H9 (cell line): ENCODE data around the gene NCK1. TPM values are rescaled to one million over a fixed set of nuclear protein-coding genes. Genes with fewer than 3 reads are reported as not detected.
A peak's percentile ranks its signal among the peaks of the same experiment; 100 is the strongest.

Experiments
- DNase-seq: peaks from one replicate; pipeline ENCODE4 v3.0.0-alpha.2; 2017
- H2AFZ ChIP-seq: one replicate; pipeline ENCODE4 v1.6.1; 2013; ENCODE audit warnings: mild to moderate bottlenecking, low read length, control low read depth, moderate library complexity
- H2AK5ac ChIP-seq: 2 replicates; pipeline ENCODE4 v1.6.1; 2013; ENCODE audit warnings: low read length, control low read depth, mixed read lengths; ENCODE audit not compliant: insufficient read length
- H2BK120ac ChIP-seq: one replicate; pipeline ENCODE4 v1.6.1; 2013; ENCODE audit warnings: low read depth, mild to moderate bottlenecking, low read length, control low read depth, inconsistent platforms; ENCODE audit not compliant: poor library complexity, severe bottlenecking
- H2BK12ac ChIP-seq: 2 replicates; pipeline ENCODE4 v1.6.1; 2013; ENCODE audit warnings: low read length, control low read depth, mixed read lengths, low read depth; ENCODE audit not compliant: insufficient read length
- H2BK15ac ChIP-seq: 2 replicates; pipeline ENCODE4 v1.6.1; 2013; ENCODE audit warnings: low read depth, low read length, control low read depth
- H2BK20ac ChIP-seq: one replicate; pipeline ENCODE4 v1.6.1; 2013; ENCODE audit warnings: low read depth, mild to moderate bottlenecking, low read length, control low read depth, inconsistent platforms; ENCODE audit not compliant: poor library complexity, severe bottlenecking
- H2BK5ac ChIP-seq: 2 replicates; pipeline ENCODE4 v1.6.1; 2013; ENCODE audit warnings: low read length, control low read depth, mixed read lengths; ENCODE audit not compliant: insufficient read length
- H3K14ac ChIP-seq: 2 replicates; pipeline ENCODE4 v1.6.1; 2013; ENCODE audit warnings: low read length, control low read depth; ENCODE audit not compliant: insufficient read depth
- H3K18ac ChIP-seq: 2 replicates; pipeline ENCODE4 v1.6.1; 2013; ENCODE audit warnings: low read depth, mild to moderate bottlenecking, mixed read lengths, low read length, control low read depth; ENCODE audit not compliant: insufficient read length
- H3K23ac ChIP-seq: 2 replicates; pipeline ENCODE4 v1.6.1; 2013; ENCODE audit warnings: low read length, control low read depth, mixed read lengths, low read depth; ENCODE audit not compliant: insufficient read length
- H3K23me2 ChIP-seq: 2 replicates; pipeline ENCODE4 v1.6.1; 2013; ENCODE audit warnings: low read depth, mild to moderate bottlenecking, mixed read lengths, low read length, control low read depth; ENCODE audit not compliant: insufficient read length, poor library complexity, severe bottlenecking
- H3K27ac ChIP-seq: 2 replicates; pipeline ENCODE4 v1.5.1; 2013; ENCODE audit warnings: low read length, control low read depth, mixed read lengths, low read depth; ENCODE audit not compliant: insufficient read length
- H3K27me3 ChIP-seq: 2 replicates; pipeline ENCODE4 v1.6.1; 2013; ENCODE audit warnings: low read length, control low read depth, inconsistent platforms; ENCODE audit not compliant: insufficient read depth
- H3K4ac ChIP-seq: 2 replicates; pipeline ENCODE4 v1.6.1; 2013; ENCODE audit warnings: low read depth, mild to moderate bottlenecking, control low read depth, inconsistent platforms, low read length, moderate library complexity
- H3K4me1 ChIP-seq: 2 replicates; pipeline ENCODE4 v1.6.1; 2013; ENCODE audit warnings: low read length, control low read depth, inconsistent platforms; ENCODE audit not compliant: insufficient read depth
- H3K4me2 ChIP-seq: 2 replicates; pipeline ENCODE4 v1.6.1; 2013; ENCODE audit warnings: low read length, control low read depth, mixed read lengths; ENCODE audit not compliant: insufficient read length, insufficient read depth
- H3K56ac ChIP-seq: 2 replicates; pipeline ENCODE4 v1.6.1; 2013; ENCODE audit warnings: low read depth, mild to moderate bottlenecking, mixed read lengths, low read length, control low read depth; ENCODE audit not compliant: insufficient read length
- H3K79me1 ChIP-seq: 2 replicates; pipeline ENCODE4 v1.6.1; 2013; ENCODE audit warnings: low read depth, mild to moderate bottlenecking, moderate library complexity, low read length, control low read depth, inconsistent platforms; ENCODE audit not compliant: insufficient read depth, poor library complexity, severe bottlenecking
- H3K79me2 ChIP-seq: 2 replicates; pipeline ENCODE4 v1.6.1; 2013; ENCODE audit warnings: low read length, control low read depth, inconsistent platforms; ENCODE audit not compliant: insufficient read depth
- H3K9ac ChIP-seq: 2 replicates; pipeline ENCODE4 v1.6.1; 2013; ENCODE audit warnings: low read length, control low read depth, mixed read lengths; ENCODE audit not compliant: insufficient read length; ENCODE audit errors: extremely low read depth
- H3K9me3 ChIP-seq: one replicate; pipeline ENCODE4 v1.6.1; 2013; ENCODE audit warnings: low read depth, low read length, inconsistent platforms; ENCODE audit not compliant: control insufficient read depth
- H3T11ph ChIP-seq: one replicate; pipeline ENCODE4 v1.6.1; 2013; ENCODE audit warnings: mild to moderate bottlenecking, low read length, control low read depth, inconsistent platforms
- H4K20me1 ChIP-seq: one replicate; pipeline ENCODE4 v1.6.1; 2013; ENCODE audit not compliant: control insufficient read depth, insufficient read length, insufficient read depth
- H4K5ac ChIP-seq: 2 replicates; pipeline ENCODE4 v1.6.1; 2013; ENCODE audit warnings: low read depth, mild to moderate bottlenecking, mixed read lengths, low read length, control low read depth; ENCODE audit not compliant: insufficient read length
- H4K8ac ChIP-seq: replicated peaks from 2 replicates; pipeline ENCODE4 v1.6.1; 2013; ENCODE audit warnings: low read length, control low read depth, mixed read lengths, low read depth; ENCODE audit not compliant: insufficient read length
- H4K91ac ChIP-seq: 2 replicates; pipeline ENCODE4 v1.6.1; 2013; ENCODE audit warnings: low read depth, mild to moderate bottlenecking, moderate library complexity, mixed read lengths, low read length, control low read depth; ENCODE audit not compliant: insufficient read length
- H3K27ac Mint-ChIP-seq, 3 experiments: 2 replicates in 2 of 3; 3 replicates in 1 of 3; pipeline ENCODE4 v1.8.0; 2020 to 2021; ENCODE audit warnings: mixed read lengths in 3 of 3, mild to moderate bottlenecking in 1 of 3, moderate library complexity in 1 of 3
- H3K27me3 Mint-ChIP-seq: 2 replicates; pipeline ENCODE4 v1.8.0; 2021; ENCODE audit warnings: low read depth, mild to moderate bottlenecking, moderate library complexity, mixed read lengths
- H3K36me3 Mint-ChIP-seq, 3 experiments: 2 replicates in 2 of 3; 3 replicates in 1 of 3; pipeline ENCODE4 v1.8.0; 2020 to 2021; ENCODE audit warnings: low read depth in 3 of 3, mixed read lengths in 3 of 3; ENCODE audit not compliant: insufficient read depth in 1 of 3
- H3K4me1 Mint-ChIP-seq, 2 experiments: 2 replicates each; pipeline ENCODE4 v1.8.0; 2020; ENCODE audit warnings: mixed read lengths in 2 of 2
- H3K4me3 Mint-ChIP-seq, 2 experiments: 2 replicates in 1 of 2; 3 replicates in 1 of 2; pipeline ENCODE4 v1.8.0; 2020 to 2021; ENCODE audit warnings: mild to moderate bottlenecking in 2 of 2, mixed read lengths in 2 of 2, moderate library complexity in 1 of 2
- H3K9me3 Mint-ChIP-seq, 2 experiments: 2 replicates in 1 of 2; 3 replicates in 1 of 2; pipeline ENCODE4 v1.8.0; 2020; ENCODE audit warnings: mild to moderate bottlenecking in 2 of 2, mixed read lengths in 2 of 2, moderate library complexity in 1 of 2
- CTCF ChIP-seq: fragments of 200-600 bp; sonication (generic); conservative IDR thresholded peaks from 3 replicates; pipeline ENCODE4 v1.8.0; 2021; ENCODE audit warnings: antibody characterized with exemption, mild to moderate bottlenecking
- WGBS: extraction: QIAGEN DNeasy Blood & Tissue Kit; methylation state at CpG from one replicate; pipeline ENCODE4 v1.1.7; 2013; ENCODE audit warnings: missing lambda C conversion rate, low lambda C conversion rate, mixed read lengths; ENCODE audit not compliant: insufficient read length; ENCODE audit errors: extremely low coverage; 5-methylcytosine and 5-hydroxymethylcytosine counted together
- total RNA-seq: library from RNA; stranded (reverse); gene quantifications from 2 replicates; pipeline ENCODE4 v1.2.1, GENCODE V29; 2021

Gene NCK1
- total RNA-seq, 1 experiment from 2014 or later = 26.4 TPM

- Histone ChIP-seq H3K4me2 (no peak overlapping the region), H2BK12ac (no peak overlapping the region), H2BK120ac (no peak overlapping the region), H2AK5ac (no peak overlapping the region), H3K27ac (no peak overlapping the region), H3K9ac (no peak overlapping the region), H3K27me3 (no peaks in the 10 kb centered on the region), H3K56ac (no peak overlapping the region), H3K18ac (no peak overlapping the region), H4K20me1 (no peaks in the 10 kb centered on the region), H2AFZ (no peak overlapping the region), H3K23me2 (no peaks in the 10 kb centered on the region), H3K14ac (no peak overlapping the region), H4K8ac (no peak overlapping the region), H2BK15ac (no peak overlapping the region), H4K5ac (no peak overlapping the region), H2BK20ac (no peak overlapping the region), H3K79me2 (no peaks in the 10 kb centered on the region; the same call in 1 of the 2 replicates), H2BK5ac (no peak overlapping the region), H4K91ac (no peak overlapping the region), H3K4ac (no peak overlapping the region), H3K79me1 (no peaks in the 10 kb centered on the region), H3K23ac (no peak overlapping the region), H3K4me1 (peaks cover 3% of the 10 kb centered on the region; the same call in 1 of the 2 replicates), H3K9me3 (no peaks in the 10 kb centered on the region), H3T11ph (no peak overlapping the region)
- H3K27me3 Mint-ChIP-seq = no peaks in the 10 kb centered on the region
- H3K9me3 Mint-ChIP-seq = peaks cover 0 to 7% of the 10 kb centered on the region in 2 experiments; a peak in 3 of 5 replicates
- no peak for DNase-seq
- H3K36me3 Mint-ChIP-seq = peaks cover 10 to 17% (median 16%) of the 10 kb centered on the region in 3 experiments; a peak in 6 of 7 replicates
- no CpG with 5 or more reads among the region's 1 CpG for WGBS
- peaks cover 26 to 33% of the 10 kb centered on the region in 2 experiments for H3K4me1 Mint-ChIP-seq
- no peak for TF ChIP-seq CTCF
- no peak overlapping the region for H3K4me3 Mint-ChIP-seq
- H3K27ac Mint-ChIP-seq = peak overlapping the region; percentile 2 to 35 (median 10); a peak in 4 of 7 replicates
These were observed 77.5 kb downstream of the NCK1 start for GRCh38 chr3:136939489-136939888.
